PFSK-1 (cell line): ENCODE results near the gene FBXW10B.

ENCODE experiments used
- FOXP2 ChIP-seq: optimal IDR thresholded peaks from 2 replicates; pipeline ENCODE3; 2011; ENCODE audit warnings: borderline replicate concordance, control low read depth, inconsistent platforms; ENCODE audit not compliant: insufficient read depth; ENCODE audit errors: extremely low read length, extremely low read depth
- POLR2AphosphoS5 ChIP-seq: IDR thresholded peaks from 2 replicates; pipeline ENCODE4 v1.6.1; 2012; ENCODE audit warnings: low read depth, mild to moderate bottlenecking, control low read depth, low read length, moderate library complexity
- SIN3A ChIP-seq: IDR thresholded peaks from 2 replicates; pipeline ENCODE4 v1.6.1; 2012; ENCODE audit warnings: mild to moderate bottlenecking, low read length, moderate library complexity, borderline replicate concordance; ENCODE audit not compliant: insufficient read depth
- TAF1 ChIP-seq: IDR thresholded peaks from 2 replicates; pipeline ENCODE4 v1.6.1; 2012; ENCODE audit warnings: low read length, control low read depth, borderline replicate concordance; ENCODE audit not compliant: insufficient read depth
- TF ChIP-seq, protein P1 (sequence below), 2 experiments: IDR thresholded peaks; 2 replicates each; pipeline versions ENCODE4 v1.6.1 to v1.8.0; 2011 to 2012; ENCODE audit warnings: low read depth in 2 of 2, low read length in 2 of 2, control low read depth in 1 of 2, inconsistent platforms in 1 of 2, mild to moderate bottlenecking in 1 of 2, moderate library complexity in 1 of 2; ENCODE audit not compliant: insufficient read depth in 1 of 2

GRCh38 chr17:15652960-15653359, 33.5 kb upstream of the FBXW10B start:
- TF ChIP-seq POLR2AphosphoS5: no peak
- TF ChIP-seq TAF1: no peak
- TF ChIP-seq SIN3A: no peak
- TF ChIP-seq, protein P1, sequence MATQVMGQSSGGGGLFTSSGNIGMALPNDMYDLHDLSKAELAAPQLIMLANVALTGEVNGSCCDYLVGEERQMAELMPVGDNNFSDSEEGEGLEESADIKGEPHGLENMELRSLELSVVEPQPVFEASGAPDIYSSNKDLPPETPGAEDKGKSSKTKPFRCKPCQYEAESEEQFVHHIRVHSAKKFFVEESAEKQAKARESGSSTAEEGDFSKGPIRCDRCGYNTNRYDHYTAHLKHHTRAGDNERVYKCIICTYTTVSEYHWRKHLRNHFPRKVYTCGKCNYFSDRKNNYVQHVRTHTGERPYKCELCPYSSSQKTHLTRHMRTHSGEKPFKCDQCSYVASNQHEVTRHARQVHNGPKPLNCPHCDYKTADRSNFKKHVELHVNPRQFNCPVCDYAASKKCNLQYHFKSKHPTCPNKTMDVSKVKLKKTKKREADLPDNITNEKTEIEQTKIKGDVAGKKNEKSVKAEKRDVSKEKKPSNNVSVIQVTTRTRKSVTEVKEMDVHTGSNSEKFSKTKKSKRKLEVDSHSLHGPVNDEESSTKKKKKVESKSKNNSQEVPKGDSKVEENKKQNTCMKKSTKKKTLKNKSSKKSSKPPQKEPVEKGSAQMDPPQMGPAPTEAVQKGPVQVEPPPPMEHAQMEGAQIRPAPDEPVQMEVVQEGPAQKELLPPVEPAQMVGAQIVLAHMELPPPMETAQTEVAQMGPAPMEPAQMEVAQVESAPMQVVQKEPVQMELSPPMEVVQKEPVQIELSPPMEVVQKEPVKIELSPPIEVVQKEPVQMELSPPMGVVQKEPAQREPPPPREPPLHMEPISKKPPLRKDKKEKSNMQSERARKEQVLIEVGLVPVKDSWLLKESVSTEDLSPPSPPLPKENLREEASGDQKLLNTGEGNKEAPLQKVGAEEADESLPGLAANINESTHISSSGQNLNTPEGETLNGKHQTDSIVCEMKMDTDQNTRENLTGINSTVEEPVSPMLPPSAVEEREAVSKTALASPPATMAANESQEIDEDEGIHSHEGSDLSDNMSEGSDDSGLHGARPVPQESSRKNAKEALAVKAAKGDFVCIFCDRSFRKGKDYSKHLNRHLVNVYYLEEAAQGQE (IDR thresholded peaks at IDR 0.05; ENCODE audit: insufficient read depth in 1 of 2, low read depth in 2 of 2, low read length in 2 of 2): no peak
- TF ChIP-seq FOXP2: no peak
